K562 (cell line): Measurements from ENCODE around the gene TGFBR1. TPM values are rescaled to one million over a fixed set of nuclear protein-coding genes. Genes with fewer than 3 reads are reported as not detected.

Experiments used
- ATAC-seq: fragments of 200-7000 bp; cut with Tn5 transposase; 3 replicates; pipeline ENCODE4 v1.9.1; 2020; ENCODE audit warnings: moderate library complexity
- BruUV-seq: library from RNA; stranded (reverse); fragments of 400-500 nt; replicated peaks from 2 replicates; lab custom pipeline; 2021; lab: Mats Ljungman, UMichigan
- CTCF ChIA-PET: fragments of 300-600 bp; formaldehyde crosslinking; extraction: SDS; loops from one replicate; lab custom pipeline; 2021; ENCODE audit warnings: low intra/inter-chr PET ratio; lab: Yijun Ruan, JAX
- POLR2A ChIA-PET: fragments of 300-600, 350-650 bp; sonication (Branson Sonifier 250); formaldehyde crosslinking; extraction: SDS; loops from one replicate; lab custom pipeline; 2021; ENCODE audit warnings: antibody characterized with exemption, inconsistent platforms; lab: Yijun Ruan, JAX
- DNase-seq, 4 experiments: peaks; one replicate each; pipeline versions ENCODE4 v3.0.0 to v3.0.0-alpha.2; 2011 to 2018; ENCODE audit warnings: low spot score in 3 of 4, mixed read lengths in 3 of 4; ENCODE audit errors: extremely low read depth in 1 of 4
- FAIRE-seq: peaks from 2 replicates; lab custom pipeline; 2011; peaks lifted over from hg19 to GRCh38; lab: Jason Lieb, UNC
- H2AFZ ChIP-seq: 2 replicates; pipeline ENCODE4 v1.6.0; 2011; ENCODE audit warnings: low read depth, low read length, control low read depth, inconsistent platforms
- H3K27ac ChIP-seq: fragments of 200-600 bp; 3 replicates; pipeline ENCODE4 v1.8.0; 2011; ENCODE audit warnings: low read depth, mild to moderate bottlenecking, control low read depth, inconsistent platforms, low read length, moderate library complexity, mixed read lengths; ENCODE audit errors: extremely low read depth
- H3K27me3 ChIP-seq, 2 experiments: fragments of 300-600 bp in 1 of 2; 2 replicates in 1 of 2; 3 replicates in 1 of 2; pipeline versions ENCODE4 v1.6.0 to v1.8.0; 2011; ENCODE audit warnings: inconsistent platforms in 2 of 2, low read length in 2 of 2, mild to moderate bottlenecking in 1 of 2, mixed read lengths in 1 of 2, moderate library complexity in 1 of 2; ENCODE audit not compliant: control insufficient read depth in 2 of 2, insufficient read depth in 2 of 2
- H3K36me3 ChIP-seq: fragments of 300-600 bp; 3 replicates; pipeline ENCODE4 v1.8.0; 2011; ENCODE audit warnings: mild to moderate bottlenecking, low read length, inconsistent platforms; ENCODE audit not compliant: control insufficient read depth, insufficient read depth
- H3K4me1 ChIP-seq, 2 experiments: fragments of 200-600 bp in 1 of 2; replicated peaks in 1 of 2; 2 replicates in 1 of 2; 3 replicates in 1 of 2; pipeline versions ENCODE4 v1.5.1 to v1.8.0; 2011; ENCODE audit warnings: inconsistent platforms in 2 of 2, low read length in 2 of 2, mild to moderate bottlenecking in 1 of 2, mixed read lengths in 1 of 2, moderate library complexity in 1 of 2; ENCODE audit not compliant: control insufficient read depth in 2 of 2, insufficient read depth in 2 of 2
- H3K4me2 ChIP-seq: 2 replicates; pipeline ENCODE4 v1.6.1; 2011; ENCODE audit warnings: low read length, control low read depth, inconsistent platforms, mixed read lengths; ENCODE audit not compliant: insufficient read depth
- H3K4me3 ChIP-seq: fragments of 200-600 bp; sonication (generic), shearing (Covaris generic); 2 replicates; pipeline ENCODE4 v1.5.1; 2016; ENCODE audit warnings: control low read depth, inconsistent platforms
- H3K79me2 ChIP-seq: fragments of 200-600 bp; 3 replicates; pipeline ENCODE4 v1.8.0; 2011; ENCODE audit warnings: low read length, inconsistent platforms; ENCODE audit not compliant: control insufficient read depth, insufficient read depth
- H3K9ac ChIP-seq, 2 experiments: 2 replicates each; pipeline versions ENCODE4 v1.6.0 to v1.6.1; 2011; ENCODE audit warnings: low read depth in 2 of 2, low read length in 2 of 2, control low read depth in 1 of 2, inconsistent platforms in 1 of 2, mild to moderate bottlenecking in 1 of 2, mixed read lengths in 1 of 2; ENCODE audit not compliant: insufficient read depth in 1 of 2
- H3K9me1 ChIP-seq: one replicate; pipeline ENCODE4 v1.6.0; 2011; ENCODE audit warnings: inconsistent platforms, mild to moderate bottlenecking, low read length, moderate library complexity; ENCODE audit not compliant: control insufficient read depth, insufficient read depth
- H3K9me3 ChIP-seq: replicated peaks from 2 replicates; pipeline ENCODE4 v1.5.1; 2011; ENCODE audit warnings: low read depth, low read length, inconsistent platforms; ENCODE audit not compliant: control insufficient read depth, insufficient read depth
- H4K20me1 ChIP-seq: replicated peaks from 2 replicates; pipeline ENCODE4 v1.6.1; 2011; ENCODE audit warnings: low read length, inconsistent platforms, mixed read lengths; ENCODE audit not compliant: control insufficient read depth, insufficient read depth
- ELF2 ChIP-seq: fragments of 250-450 bp; sonication (Bioruptor Pico); IDR thresholded peaks from 2 replicates; pipeline ENCODE4 v1.5.0; 2021; ENCODE audit warnings: mild to moderate bottlenecking
- NCOA6 ChIP-seq: fragments of 450-650 bp; IDR thresholded peaks from 2 replicates; pipeline ENCODE4 v1.6.1; 2017; ENCODE audit warnings: mild to moderate bottlenecking
- NR1H2 ChIP-seq: sonication (generic); formaldehyde crosslinking; IDR thresholded peaks from 2 replicates; pipeline ENCODE4 v1.4.0; 2020; ENCODE audit warnings: mild to moderate bottlenecking, missing genetic modification reagents
- RNF2 ChIP-seq: sonication (generic); IDR thresholded peaks from 2 replicates; pipeline ENCODE4 v1.6.1; 2016
- SPI1 ChIP-seq: IDR thresholded peaks from 2 replicates; pipeline ENCODE4 v1.6.1; 2011; ENCODE audit warnings: low read depth, low read length, control low read depth, borderline replicate concordance
- SRF ChIP-seq, 2 experiments: fragments of 250-450, 450-650 bp in 1 of 2; sonication (Bioruptor Pico) in 1 of 2; sonication (generic) in 1 of 2; formaldehyde crosslinking; IDR thresholded peaks; 2 replicates each; pipeline versions ENCODE4 v1.5.0 to v1.5.1; 2020 to 2022; ENCODE audit warnings: mild to moderate bottlenecking in 1 of 2, missing genetic modification reagents in 1 of 2
- TAF7 ChIP-seq: fragments of 450-650 bp; IDR thresholded peaks from 2 replicates; pipeline ENCODE4 v1.6.1; 2016; ENCODE audit warnings: missing genetic modification characterization, missing compliant biosample characterization
- ZNF444 ChIP-seq: fragments of 250-450 bp; sonication (Bioruptor Pico); IDR thresholded peaks from 2 replicates; pipeline ENCODE4 v1.4.0; 2020; ENCODE audit warnings: mild to moderate bottlenecking, moderate library complexity
- WGBS: fragments of 100-300 bp; shearing (Covaris generic); methylation state at CpG from one replicate; pipeline ENCODE4 v1.1.6; 2016; ENCODE audit warnings: low coverage, mixed read lengths; ENCODE audit not compliant: insufficient coverage; ENCODE audit errors: missing lambda C conversion rate; 5-methylcytosine and 5-hydroxymethylcytosine counted together
- in situ Hi-C: fragments of 300-500 bp; cut with MboI; formaldehyde crosslinking; loops from 4 replicates; pipeline ENCODE4 v1.15.0; 2018; ENCODE audit warnings: inconsistent platforms, mixed read lengths
- intact Hi-C: fragments of 100-400 bp; cut with micrococcal nuclease; formaldehyde crosslinking; loops from 2 replicates; pipeline ENCODE4 v1.14.2; 2022
- polyA plus RNA-seq, 8 experiments: library from polyadenylated mRNA; depleted of rRNA in 4 of 8; stranded (reverse) in 5 of 8; unstranded in 3 of 8; fragments of >200 nt; fragmentation: Nextera tagmentation in 2 of 8; fragmentation: Illumina TruSeq in 1 of 8; extraction: Ambion mirVana in 2 of 8; extraction: Trizol in 1 of 8; gene quantifications; 2 replicates each; pipeline versions ENCODE4 v1.2.1 to v1.2.3, GENCODE V29; 2011 to 2014; ENCODE audit warnings: inconsistent platforms in 1 of 8, missing spikeins in 1 of 8
- total RNA-seq, 7 experiments: library from RNA; depleted of rRNA in 6 of 7; stranded (reverse); fragments of >200 nt in 6 of 7; fragmentation: Illumina TruSeq in 2 of 7; extraction: Trizol in 2 of 7; gene quantifications; 2 replicates each; pipeline versions ENCODE4 v1.2.1 to v1.2.3, GENCODE V29; 2011 to 2021; ENCODE audit warnings: low replicate concordance in 1 of 7
- TF ChIP-seq, protein P1 (sequence below): fragments of 450-650 bp; IDR thresholded peaks from 2 replicates; pipeline ENCODE4 v1.6.1; 2016; ENCODE audit warnings: mild to moderate bottlenecking, moderate library complexity
- TF ChIP-seq, protein P2 (sequence below): fragments of 450-650 bp; formaldehyde crosslinking; IDR thresholded peaks from 2 replicates; pipeline ENCODE4 v1.4.0; 2022; ENCODE audit warnings: missing genetic modification characterization

The TGFBR1 gene
- total and polyA plus RNA-seq, 9 of the 15 experiments (the other 6 are each of a cell fraction or from before 2014, with no cell fraction given), result 15.5 to 62.4 (median 42.7) TPM

GRCh38 chr9:99090336-99091130 lies 14.4 kb upstream of the TGFBR1 start:
- H3K9me1 ChIP-seq, result no peaks in the 10 kb centered on the region
- no peak overlapping the region for H3K4me2 ChIP-seq
- H3K27me3 ChIP-seq, result no peaks in the 10 kb centered on the region
- FAIRE-seq (no peak), DNase-seq (no peak), ATAC-seq (no peak)
- no peak overlapping the region for H3K27ac ChIP-seq
- ChIA-PET CTCF (no interaction called here), POLR2A (interaction anchor here (2.2 to 5.9 kb wide), 2 partner anchors 12 to 15 kb away, joined by 15 to 53 read pairs; no protein-coding TSS in a partner anchor)
- H4K20me1 ChIP-seq, result no peaks in the 10 kb centered on the region
- in situ Hi-C loops, result no loop called here
- H3K4me3 ChIP-seq, result no peak overlapping the region
- no peaks in the 10 kb centered on the region for H3K79me2 ChIP-seq
- no peak overlapping the region; the same call in 1 of the 2 replicates for H2AFZ ChIP-seq
- WGBS, result 70% methylated on average over 5 of the region's 5 CpGs
- intact Hi-C loops, result no loop called here
- peaks cover 9 to 23% of the 10 kb centered on the region in 2 experiments for H3K4me1 ChIP-seq
- H3K9ac ChIP-seq, result no peak overlapping the region
- H3K36me3 ChIP-seq, result no peaks in the 10 kb centered on the region
- H3K9me3 ChIP-seq, result 0 out of 2 replicates have a peak, but pooled peaks cover 6% of the 10 kb centered on the region
- no TSS peak for BruUV-seq
- TF ChIP-seq SRF (CRISPR knock-in tag; IDR thresholded peaks at IDR 0.05) (no peak), RNF2 (no peak), ELF2 (no peak), SPI1 (no peak), TAF7 (tag) (no peak), NR1H2 (no peak), ZNF444 (CRISPR knock-in tag) (no peak), NCOA6 (no peak)
- TF ChIP-seq, protein P1, sequence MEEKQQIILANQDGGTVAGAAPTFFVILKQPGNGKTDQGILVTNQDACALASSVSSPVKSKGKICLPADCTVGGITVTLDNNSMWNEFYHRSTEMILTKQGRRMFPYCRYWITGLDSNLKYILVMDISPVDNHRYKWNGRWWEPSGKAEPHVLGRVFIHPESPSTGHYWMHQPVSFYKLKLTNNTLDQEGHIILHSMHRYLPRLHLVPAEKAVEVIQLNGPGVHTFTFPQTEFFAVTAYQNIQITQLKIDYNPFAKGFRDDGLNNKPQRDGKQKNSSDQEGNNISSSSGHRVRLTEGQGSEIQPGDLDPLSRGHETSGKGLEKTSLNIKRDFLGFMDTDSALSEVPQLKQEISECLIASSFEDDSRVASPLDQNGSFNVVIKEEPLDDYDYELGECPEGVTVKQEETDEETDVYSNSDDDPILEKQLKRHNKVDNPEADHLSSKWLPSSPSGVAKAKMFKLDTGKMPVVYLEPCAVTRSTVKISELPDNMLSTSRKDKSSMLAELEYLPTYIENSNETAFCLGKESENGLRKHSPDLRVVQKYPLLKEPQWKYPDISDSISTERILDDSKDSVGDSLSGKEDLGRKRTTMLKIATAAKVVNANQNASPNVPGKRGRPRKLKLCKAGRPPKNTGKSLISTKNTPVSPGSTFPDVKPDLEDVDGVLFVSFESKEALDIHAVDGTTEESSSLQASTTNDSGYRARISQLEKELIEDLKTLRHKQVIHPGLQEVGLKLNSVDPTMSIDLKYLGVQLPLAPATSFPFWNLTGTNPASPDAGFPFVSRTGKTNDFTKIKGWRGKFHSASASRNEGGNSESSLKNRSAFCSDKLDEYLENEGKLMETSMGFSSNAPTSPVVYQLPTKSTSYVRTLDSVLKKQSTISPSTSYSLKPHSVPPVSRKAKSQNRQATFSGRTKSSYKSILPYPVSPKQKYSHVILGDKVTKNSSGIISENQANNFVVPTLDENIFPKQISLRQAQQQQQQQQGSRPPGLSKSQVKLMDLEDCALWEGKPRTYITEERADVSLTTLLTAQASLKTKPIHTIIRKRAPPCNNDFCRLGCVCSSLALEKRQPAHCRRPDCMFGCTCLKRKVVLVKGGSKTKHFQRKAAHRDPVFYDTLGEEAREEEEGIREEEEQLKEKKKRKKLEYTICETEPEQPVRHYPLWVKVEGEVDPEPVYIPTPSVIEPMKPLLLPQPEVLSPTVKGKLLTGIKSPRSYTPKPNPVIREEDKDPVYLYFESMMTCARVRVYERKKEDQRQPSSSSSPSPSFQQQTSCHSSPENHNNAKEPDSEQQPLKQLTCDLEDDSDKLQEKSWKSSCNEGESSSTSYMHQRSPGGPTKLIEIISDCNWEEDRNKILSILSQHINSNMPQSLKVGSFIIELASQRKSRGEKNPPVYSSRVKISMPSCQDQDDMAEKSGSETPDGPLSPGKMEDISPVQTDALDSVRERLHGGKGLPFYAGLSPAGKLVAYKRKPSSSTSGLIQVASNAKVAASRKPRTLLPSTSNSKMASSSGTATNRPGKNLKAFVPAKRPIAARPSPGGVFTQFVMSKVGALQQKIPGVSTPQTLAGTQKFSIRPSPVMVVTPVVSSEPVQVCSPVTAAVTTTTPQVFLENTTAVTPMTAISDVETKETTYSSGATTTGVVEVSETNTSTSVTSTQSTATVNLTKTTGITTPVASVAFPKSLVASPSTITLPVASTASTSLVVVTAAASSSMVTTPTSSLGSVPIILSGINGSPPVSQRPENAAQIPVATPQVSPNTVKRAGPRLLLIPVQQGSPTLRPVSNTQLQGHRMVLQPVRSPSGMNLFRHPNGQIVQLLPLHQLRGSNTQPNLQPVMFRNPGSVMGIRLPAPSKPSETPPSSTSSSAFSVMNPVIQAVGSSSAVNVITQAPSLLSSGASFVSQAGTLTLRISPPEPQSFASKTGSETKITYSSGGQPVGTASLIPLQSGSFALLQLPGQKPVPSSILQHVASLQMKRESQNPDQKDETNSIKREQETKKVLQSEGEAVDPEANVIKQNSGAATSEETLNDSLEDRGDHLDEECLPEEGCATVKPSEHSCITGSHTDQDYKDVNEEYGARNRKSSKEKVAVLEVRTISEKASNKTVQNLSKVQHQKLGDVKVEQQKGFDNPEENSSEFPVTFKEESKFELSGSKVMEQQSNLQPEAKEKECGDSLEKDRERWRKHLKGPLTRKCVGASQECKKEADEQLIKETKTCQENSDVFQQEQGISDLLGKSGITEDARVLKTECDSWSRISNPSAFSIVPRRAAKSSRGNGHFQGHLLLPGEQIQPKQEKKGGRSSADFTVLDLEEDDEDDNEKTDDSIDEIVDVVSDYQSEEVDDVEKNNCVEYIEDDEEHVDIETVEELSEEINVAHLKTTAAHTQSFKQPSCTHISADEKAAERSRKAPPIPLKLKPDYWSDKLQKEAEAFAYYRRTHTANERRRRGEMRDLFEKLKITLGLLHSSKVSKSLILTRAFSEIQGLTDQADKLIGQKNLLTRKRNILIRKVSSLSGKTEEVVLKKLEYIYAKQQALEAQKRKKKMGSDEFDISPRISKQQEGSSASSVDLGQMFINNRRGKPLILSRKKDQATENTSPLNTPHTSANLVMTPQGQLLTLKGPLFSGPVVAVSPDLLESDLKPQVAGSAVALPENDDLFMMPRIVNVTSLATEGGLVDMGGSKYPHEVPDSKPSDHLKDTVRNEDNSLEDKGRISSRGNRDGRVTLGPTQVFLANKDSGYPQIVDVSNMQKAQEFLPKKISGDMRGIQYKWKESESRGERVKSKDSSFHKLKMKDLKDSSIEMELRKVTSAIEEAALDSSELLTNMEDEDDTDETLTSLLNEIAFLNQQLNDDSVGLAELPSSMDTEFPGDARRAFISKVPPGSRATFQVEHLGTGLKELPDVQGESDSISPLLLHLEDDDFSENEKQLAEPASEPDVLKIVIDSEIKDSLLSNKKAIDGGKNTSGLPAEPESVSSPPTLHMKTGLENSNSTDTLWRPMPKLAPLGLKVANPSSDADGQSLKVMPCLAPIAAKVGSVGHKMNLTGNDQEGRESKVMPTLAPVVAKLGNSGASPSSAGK, result no peak
- TF ChIP-seq, protein P2, sequence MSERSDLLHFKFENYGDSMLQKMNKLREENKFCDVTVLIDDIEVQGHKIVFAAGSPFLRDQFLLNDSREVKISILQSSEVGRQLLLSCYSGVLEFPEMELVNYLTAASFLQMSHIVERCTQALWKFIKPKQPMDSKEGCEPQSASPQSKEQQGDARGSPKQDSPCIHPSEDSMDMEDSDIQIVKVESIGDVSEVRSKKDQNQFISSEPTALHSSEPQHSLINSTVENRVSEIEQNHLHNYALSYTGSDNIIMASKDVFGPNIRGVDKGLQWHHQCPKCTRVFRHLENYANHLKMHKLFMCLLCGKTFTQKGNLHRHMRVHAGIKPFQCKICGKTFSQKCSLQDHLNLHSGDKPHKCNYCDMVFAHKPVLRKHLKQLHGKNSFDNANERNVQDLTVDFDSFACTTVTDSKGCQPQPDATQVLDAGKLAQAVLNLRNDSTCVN (CRISPR knock-in tag), result no peak
